AG09309 (cell line): Measurements from ENCODE around the gene MESP2.

Experiments used
- DNase-seq: peaks from one replicate; pipeline ENCODE4 v3.0.0-alpha.2; 2010; ENCODE audit warnings: low read depth
- H3K4me3 ChIP-seq: 2 replicates; pipeline ENCODE4 v1.5.1; 2011; ENCODE audit warnings: mild to moderate bottlenecking, low read depth, low read length, moderate library complexity; ENCODE audit not compliant: control insufficient read depth
- CTCF ChIP-seq: IDR thresholded peaks from 2 replicates; pipeline ENCODE4 v1.5.1; 2011; ENCODE audit warnings: mild to moderate bottlenecking, low read depth, low read length, inconsistent platforms; ENCODE audit not compliant: insufficient read depth, control insufficient read depth; ENCODE audit errors: missing control alignments

MESP2 gene

GRCh38 chr15:89743011-89743410, 33.1 kb upstream of the MESP2 start:
- no peak for TF ChIP-seq CTCF
- DNase-seq, result no peak

GRCh38 chr15:89743594-89743993, 32.5 kb upstream of the MESP2 start:
- no peak overlapping the region for H3K4me3 ChIP-seq
- no peak for TF ChIP-seq CTCF
- no peak for DNase-seq

More at GRCh38 chr15:89743011-89743410, 33.1 kb upstream of the MESP2 start:
- H3K4me3 ChIP-seq, result no peak overlapping the region

GRCh38 chr15:89745131-89745530, 31.0 kb upstream of the MESP2 start:
- TF ChIP-seq CTCF, result no peak
- no peak for DNase-seq
- H3K4me3 ChIP-seq, result no peak overlapping the region

GRCh38 chr15:89745768-89746167, 30.4 kb upstream of the MESP2 start:
- no peak for DNase-seq
- no peak for TF ChIP-seq CTCF
- H3K4me3 ChIP-seq, result no peak overlapping the region

- H3K4me3 ChIP-seq, result no peak overlapping the region
- no peak for TF ChIP-seq CTCF
- DNase-seq, result no peak
Measured at GRCh38 chr15:89746386-89746780, 29.7 kb upstream of the MESP2 start.

- DNase-seq, result no peak
- TF ChIP-seq CTCF, result no peak
- no peak overlapping the region for H3K4me3 ChIP-seq
Measured at GRCh38 chr15:89747708-89748682, 28.1 kb upstream of the MESP2 start.
